Ishikawa (cell line): Measurements from ENCODE around the gene VPS41.

Experiments
- CEBPB ChIP-seq: IDR thresholded peaks from 2 replicates; pipeline ENCODE4 v1.6.1; 2012
- CREB1 ChIP-seq: IDR thresholded peaks from 2 replicates; pipeline ENCODE4 v1.6.1; 2012; ENCODE audit warnings: low read depth
- EGR1 ChIP-seq: IDR thresholded peaks from 2 replicates; pipeline ENCODE4 v1.6.1; 2012
- EP300 ChIP-seq: IDR thresholded peaks from 2 replicates; pipeline ENCODE4 v1.6.1; 2012; ENCODE audit warnings: borderline replicate concordance
- FOXM1 ChIP-seq: IDR thresholded peaks from 2 replicates; pipeline ENCODE4 v1.6.1; 2012; ENCODE audit warnings: low read depth, borderline replicate concordance
- NFIC ChIP-seq: IDR thresholded peaks from 2 replicates; pipeline ENCODE4 v1.6.1; 2012
- RAD21 ChIP-seq: IDR thresholded peaks from 2 replicates; pipeline ENCODE4 v1.6.1; 2012; ENCODE audit warnings: low read depth
- TAF1 ChIP-seq: IDR thresholded peaks from 2 replicates; pipeline ENCODE4 v1.6.1; 2012; ENCODE audit warnings: low read depth, mild to moderate bottlenecking
- TCF12 ChIP-seq: IDR thresholded peaks from 2 replicates; pipeline ENCODE4 v1.6.1; 2012; ENCODE audit warnings: low read depth
- TEAD4 ChIP-seq: IDR thresholded peaks from 2 replicates; pipeline ENCODE4 v1.6.1; 2012
- YY1 ChIP-seq: IDR thresholded peaks from 2 replicates; pipeline ENCODE4 v1.6.1; 2012; ENCODE audit warnings: low read depth
- TF ChIP-seq, protein P1 (sequence below): IDR thresholded peaks from 2 replicates; pipeline ENCODE4 v1.6.1; 2012
- TF ChIP-seq, protein P2 (sequence below): IDR thresholded peaks from 2 replicates; pipeline ENCODE4 v1.6.1; 2012; ENCODE audit warnings: low read depth, mild to moderate bottlenecking
- TF ChIP-seq, protein P3 (sequence below): IDR thresholded peaks from 2 replicates; pipeline ENCODE4 v1.6.1; 2012

- TF ChIP-seq, protein P1, sequence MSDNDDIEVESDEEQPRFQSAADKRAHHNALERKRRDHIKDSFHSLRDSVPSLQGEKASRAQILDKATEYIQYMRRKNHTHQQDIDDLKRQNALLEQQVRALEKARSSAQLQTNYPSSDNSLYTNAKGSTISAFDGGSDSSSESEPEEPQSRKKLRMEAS, result no peak
- TF ChIP-seq TAF1, result no peak
- no peak for TF ChIP-seq FOXM1
- TF ChIP-seq, protein P2, sequence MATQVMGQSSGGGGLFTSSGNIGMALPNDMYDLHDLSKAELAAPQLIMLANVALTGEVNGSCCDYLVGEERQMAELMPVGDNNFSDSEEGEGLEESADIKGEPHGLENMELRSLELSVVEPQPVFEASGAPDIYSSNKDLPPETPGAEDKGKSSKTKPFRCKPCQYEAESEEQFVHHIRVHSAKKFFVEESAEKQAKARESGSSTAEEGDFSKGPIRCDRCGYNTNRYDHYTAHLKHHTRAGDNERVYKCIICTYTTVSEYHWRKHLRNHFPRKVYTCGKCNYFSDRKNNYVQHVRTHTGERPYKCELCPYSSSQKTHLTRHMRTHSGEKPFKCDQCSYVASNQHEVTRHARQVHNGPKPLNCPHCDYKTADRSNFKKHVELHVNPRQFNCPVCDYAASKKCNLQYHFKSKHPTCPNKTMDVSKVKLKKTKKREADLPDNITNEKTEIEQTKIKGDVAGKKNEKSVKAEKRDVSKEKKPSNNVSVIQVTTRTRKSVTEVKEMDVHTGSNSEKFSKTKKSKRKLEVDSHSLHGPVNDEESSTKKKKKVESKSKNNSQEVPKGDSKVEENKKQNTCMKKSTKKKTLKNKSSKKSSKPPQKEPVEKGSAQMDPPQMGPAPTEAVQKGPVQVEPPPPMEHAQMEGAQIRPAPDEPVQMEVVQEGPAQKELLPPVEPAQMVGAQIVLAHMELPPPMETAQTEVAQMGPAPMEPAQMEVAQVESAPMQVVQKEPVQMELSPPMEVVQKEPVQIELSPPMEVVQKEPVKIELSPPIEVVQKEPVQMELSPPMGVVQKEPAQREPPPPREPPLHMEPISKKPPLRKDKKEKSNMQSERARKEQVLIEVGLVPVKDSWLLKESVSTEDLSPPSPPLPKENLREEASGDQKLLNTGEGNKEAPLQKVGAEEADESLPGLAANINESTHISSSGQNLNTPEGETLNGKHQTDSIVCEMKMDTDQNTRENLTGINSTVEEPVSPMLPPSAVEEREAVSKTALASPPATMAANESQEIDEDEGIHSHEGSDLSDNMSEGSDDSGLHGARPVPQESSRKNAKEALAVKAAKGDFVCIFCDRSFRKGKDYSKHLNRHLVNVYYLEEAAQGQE, result no peak
- TF ChIP-seq EP300, result no peak
- no peak for TF ChIP-seq RAD21
- TF ChIP-seq TEAD4, result no peak
- no peak for TF ChIP-seq EGR1
- no peak for TF ChIP-seq CREB1
- no peak for TF ChIP-seq YY1
- no peak for TF ChIP-seq NFIC
- no peak for TF ChIP-seq TCF12
- TF ChIP-seq CEBPB, result no peak
- TF ChIP-seq, protein P3, sequence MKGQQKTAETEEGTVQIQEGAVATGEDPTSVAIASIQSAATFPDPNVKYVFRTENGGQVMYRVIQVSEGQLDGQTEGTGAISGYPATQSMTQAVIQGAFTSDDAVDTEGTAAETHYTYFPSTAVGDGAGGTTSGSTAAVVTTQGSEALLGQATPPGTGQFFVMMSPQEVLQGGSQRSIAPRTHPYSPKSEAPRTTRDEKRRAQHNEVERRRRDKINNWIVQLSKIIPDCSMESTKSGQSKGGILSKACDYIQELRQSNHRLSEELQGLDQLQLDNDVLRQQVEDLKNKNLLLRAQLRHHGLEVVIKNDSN, result no peak
Measured at GRCh38 chr7:38736138-38736537, 172.9 kb downstream of the VPS41 start.
